ENCODE measurements around the gene NUBPL. TPM values are rescaled to one million over a fixed set of nuclear protein-coding genes. Genes with fewer than 3 reads are reported as not detected.

Gene NUBPL
- total RNA-seq, 3 donors from 2014 or later = 10.8 to 15.1 (median 12.0) TPM

DNA sequence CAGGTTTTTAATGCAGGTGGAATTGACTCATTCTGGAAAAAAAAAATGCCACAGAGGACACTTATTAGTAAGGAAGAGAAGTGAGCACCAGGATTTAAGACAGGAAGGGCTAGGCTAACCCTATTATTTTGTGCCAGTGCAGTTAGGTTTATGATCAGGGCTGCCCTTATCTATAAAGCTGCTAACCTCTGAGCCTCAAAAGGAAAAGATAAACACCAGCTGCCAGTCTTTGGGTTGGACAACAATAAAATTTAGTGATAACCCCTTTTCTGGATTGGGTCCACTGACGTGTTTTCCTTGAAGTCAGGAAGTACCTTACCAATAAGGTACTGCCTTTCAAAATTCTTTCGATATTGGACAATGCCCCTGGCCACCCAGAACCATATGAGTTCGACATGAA is 128.9 kb downstream of the NUBPL start:
- Histone ChIP-seq H3K9me3 (no peaks in the 10 kb centered on the region), H3K4me3 (no peak overlapping the region), H3K4me1 (ENCODE audit: low read depth) (peaks cover 5% of the 10 kb centered on the region), H3K36me3 (ENCODE audit: low read depth) (no peaks in the 10 kb centered on the region)
- intact Hi-C loops (cut with DNase I, micrococcal nuclease) = no loop called here
- ATAC-seq (peak; percentile 91), DNase-seq (peak in 1 of 3 donors; percentile 33)
- TF ChIP-seq, protein P1, sequence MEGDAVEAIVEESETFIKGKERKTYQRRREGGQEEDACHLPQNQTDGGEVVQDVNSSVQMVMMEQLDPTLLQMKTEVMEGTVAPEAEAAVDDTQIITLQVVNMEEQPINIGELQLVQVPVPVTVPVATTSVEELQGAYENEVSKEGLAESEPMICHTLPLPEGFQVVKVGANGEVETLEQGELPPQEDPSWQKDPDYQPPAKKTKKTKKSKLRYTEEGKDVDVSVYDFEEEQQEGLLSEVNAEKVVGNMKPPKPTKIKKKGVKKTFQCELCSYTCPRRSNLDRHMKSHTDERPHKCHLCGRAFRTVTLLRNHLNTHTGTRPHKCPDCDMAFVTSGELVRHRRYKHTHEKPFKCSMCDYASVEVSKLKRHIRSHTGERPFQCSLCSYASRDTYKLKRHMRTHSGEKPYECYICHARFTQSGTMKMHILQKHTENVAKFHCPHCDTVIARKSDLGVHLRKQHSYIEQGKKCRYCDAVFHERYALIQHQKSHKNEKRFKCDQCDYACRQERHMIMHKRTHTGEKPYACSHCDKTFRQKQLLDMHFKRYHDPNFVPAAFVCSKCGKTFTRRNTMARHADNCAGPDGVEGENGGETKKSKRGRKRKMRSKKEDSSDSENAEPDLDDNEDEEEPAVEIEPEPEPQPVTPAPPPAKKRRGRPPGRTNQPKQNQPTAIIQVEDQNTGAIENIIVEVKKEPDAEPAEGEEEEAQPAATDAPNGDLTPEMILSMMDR (IDR thresholded peaks at IDR 0.05) = no peak

DNA sequence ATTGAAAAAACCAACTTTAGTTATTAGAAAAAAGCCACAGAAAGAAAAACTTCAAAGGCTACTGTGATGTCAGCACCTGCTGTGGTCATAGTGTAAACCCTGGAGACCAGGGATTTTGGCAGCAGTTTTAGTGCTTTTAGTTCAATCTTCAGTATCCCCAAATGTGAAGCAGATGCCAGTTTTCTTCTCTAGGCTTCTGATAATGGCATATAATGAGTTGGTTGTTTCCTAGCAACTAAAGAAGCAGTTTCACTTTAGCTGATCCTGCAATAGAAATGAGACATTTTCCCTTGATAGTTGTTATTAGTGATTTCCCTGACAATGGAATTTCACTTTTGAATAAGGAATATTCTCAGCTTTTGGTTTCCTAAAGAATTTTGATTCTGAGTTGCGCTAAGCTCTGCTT is 131.2 kb downstream of the NUBPL start:
- intact Hi-C loops (cut with DNase I, micrococcal nuclease) = no loop called here
- DNase-seq (no peak), ATAC-seq (no peak)

DNA sequence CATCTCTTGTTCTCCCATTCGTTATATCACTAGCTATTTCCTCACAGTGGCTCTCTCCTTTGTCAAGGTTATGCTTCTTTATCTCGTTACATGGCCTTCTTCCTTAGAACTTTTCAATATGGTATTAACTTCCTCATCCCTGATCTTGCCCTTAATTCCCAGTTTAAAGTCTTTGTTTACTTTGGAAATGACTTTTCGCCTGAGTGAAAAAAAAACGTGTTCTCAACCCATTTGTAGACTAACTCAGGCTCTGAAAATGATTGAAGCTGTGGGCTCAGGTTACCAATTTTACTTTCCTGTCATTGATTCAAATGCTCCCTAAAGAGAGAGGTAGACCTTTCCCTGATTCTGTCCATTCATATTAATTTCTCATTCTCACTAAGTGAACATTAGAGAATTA is 135.2 kb downstream of the NUBPL start:
- TF ChIP-seq, protein P1 (IDR thresholded peaks at IDR 0.05) = no peak
- intact Hi-C loops (cut with DNase I, micrococcal nuclease) = no loop called here
- ATAC-seq (peak; percentile 23), DNase-seq (no peak)
- Histone ChIP-seq H3K36me3 (ENCODE audit: low read depth) (no peaks in the 10 kb centered on the region), H3K4me1 (ENCODE audit: low read depth) (no peaks in the 10 kb centered on the region), H3K9me3 (no peaks in the 10 kb centered on the region), H3K4me3 (no peak overlapping the region)

More for the DNA sequence above, 131.2 kb downstream of the NUBPL start:
- TF ChIP-seq, protein P1 (IDR thresholded peaks at IDR 0.05) = no peak
- Histone ChIP-seq H3K4me3 (no peak overlapping the region), H3K36me3 (ENCODE audit: low read depth) (no peaks in the 10 kb centered on the region), H3K9me3 (no peaks in the 10 kb centered on the region), H3K4me1 (ENCODE audit: low read depth) (peaks cover 5% of the 10 kb centered on the region)

GRCh38 chr14:31699809-31700208 is 138.6 kb downstream of the NUBPL start:
- ATAC-seq = no peak
- no peaks in the 10 kb centered on the region for H3K36me3 ChIP-seq (ENCODE audit: low read depth)
- intact Hi-C loops (cut with DNase I, micrococcal nuclease) = no loop called here

GRCh38 chr14:31700282-31701074 is 139.3 kb downstream of the NUBPL start:
- no peak for ATAC-seq
- no peak overlapping the region for H3K4me3 ChIP-seq
- intact Hi-C loops (cut with DNase I, micrococcal nuclease) = no loop called here
- no peaks in the 10 kb centered on the region for H3K4me1 ChIP-seq (ENCODE audit: low read depth)
- H3K36me3 ChIP-seq (ENCODE audit: low read depth) = no peaks in the 10 kb centered on the region
- no peaks in the 10 kb centered on the region for H3K9me3 ChIP-seq
- DNase-seq = no peak
- TF ChIP-seq, protein P1 (IDR thresholded peaks at IDR 0.05) = no peak

More at GRCh38 chr14:31699809-31700208, 138.6 kb downstream of the NUBPL start:
- H3K4me3 ChIP-seq = no peak overlapping the region
- no peaks in the 10 kb centered on the region for H3K9me3 ChIP-seq
- DNase-seq = no peak
- H3K4me1 ChIP-seq (ENCODE audit: low read depth) = no peaks in the 10 kb centered on the region
- TF ChIP-seq, protein P1 (IDR thresholded peaks at IDR 0.05) = no peak

Measured in mucosa of descending colon (tissue), 3 donors.